H1 (cell line): ENCODE results near the gene TFAP2B. TPM values are rescaled to one million over a fixed set of nuclear protein-coding genes. Genes with fewer than 3 reads are reported as not detected.

Source experiments
- CTCF ChIA-PET: fragments of 300-600 bp; sonication (Branson Sonifier 250); formaldehyde crosslinking; loops from one replicate; lab custom pipeline; 2021; ENCODE audit not compliant: partially characterized antibody; lab: Charles Lee
- POLR2A ChIA-PET: fragments of 300-600 bp; sonication (Branson Sonifier 250); formaldehyde crosslinking; loops from one replicate; lab custom pipeline; 2021; ENCODE audit warnings: inconsistent platforms; ENCODE audit not compliant: partially characterized antibody; lab: Charles Lee
- DNase-seq, 2 experiments: peaks; one replicate each; pipeline versions ENCODE4 v3.0.0 to v3.0.0-alpha.2; 2010 to 2022; ENCODE audit warnings: low spot score in 2 of 2, low read depth in 1 of 2, mixed read lengths in 1 of 2
- FAIRE-seq: peaks from 2 replicates; lab custom pipeline; 2011; peaks lifted over from hg19 to GRCh38; lab: Jason Lieb, UNC
- H2AFZ ChIP-seq: 2 replicates; pipeline ENCODE4 v1.8.1; 2012; ENCODE audit warnings: low read length, inconsistent platforms
- H2AK5ac ChIP-seq: 2 replicates; pipeline ENCODE4 v1.6.1; 2013; ENCODE audit warnings: low read depth, low read length
- H2BK120ac ChIP-seq: replicated peaks from 2 replicates; pipeline ENCODE3; 2013; ENCODE audit warnings: low read depth, low read length, inconsistent platforms
- H2BK12ac ChIP-seq: 2 replicates; pipeline ENCODE4 v1.6.1; 2013; ENCODE audit warnings: low read depth, low read length
- H2BK15ac ChIP-seq: 2 replicates; pipeline ENCODE4 v1.6.1; 2013; ENCODE audit warnings: low read length
- H2BK20ac ChIP-seq: 2 replicates; pipeline ENCODE4 v1.6.1; 2013; ENCODE audit warnings: low read length
- H2BK5ac ChIP-seq: 2 replicates; pipeline ENCODE4 v1.6.1; 2013; ENCODE audit warnings: low read depth, low read length
- H3K14ac ChIP-seq: 2 replicates; pipeline ENCODE4 v1.6.1; 2013; ENCODE audit warnings: inconsistent platforms; ENCODE audit not compliant: insufficient read length
- H3K18ac ChIP-seq: 2 replicates; pipeline ENCODE4 v1.6.1; 2013; ENCODE audit warnings: low read length; ENCODE audit errors: extremely low read depth
- H3K23ac ChIP-seq: 2 replicates; pipeline ENCODE4 v1.6.1; 2013; ENCODE audit warnings: inconsistent platforms; ENCODE audit not compliant: insufficient read length
- H3K23me2 ChIP-seq: 2 replicates; pipeline ENCODE4 v1.6.1; 2013; ENCODE audit warnings: low read depth, low read length
- H3K27ac ChIP-seq: 2 replicates; pipeline ENCODE4 v1.6.1; 2011; ENCODE audit warnings: low read depth, low read length, inconsistent platforms
- H3K27me3 ChIP-seq, 4 experiments: replicated peaks in 1 of 4; 1 replicate in 1 of 4; 2 replicates in 3 of 4; pipeline versions ENCODE4 v1.6.1 to v1.8.1; 2011 to 2013; ENCODE audit warnings: low read length in 3 of 4, mild to moderate bottlenecking in 3 of 4, inconsistent platforms in 2 of 4, mixed read lengths in 2 of 4, moderate library complexity in 1 of 4; ENCODE audit not compliant: control insufficient read depth in 3 of 4, insufficient read depth in 3 of 4; ENCODE audit errors: extremely low read depth in 1 of 4
- H3K36me3 ChIP-seq, 4 experiments: 2 replicates each; pipeline versions ENCODE4 v1.6.1 to v1.8.1; 2011 to 2013; ENCODE audit warnings: mild to moderate bottlenecking in 4 of 4, low read length in 3 of 4, moderate library complexity in 2 of 4, control low read depth in 1 of 4, inconsistent platforms in 1 of 4; ENCODE audit not compliant: insufficient read depth in 4 of 4, control insufficient read depth in 2 of 4
- H3K4ac ChIP-seq: replicated peaks from 2 replicates; pipeline ENCODE3; 2013; ENCODE audit warnings: low read length, low read depth, mixed read lengths, inconsistent platforms; ENCODE audit not compliant: insufficient read length
- H3K4me1 ChIP-seq, 4 experiments: replicated peaks in 1 of 4; 1 replicate in 1 of 4; 2 replicates in 3 of 4; pipeline versions ENCODE4 v1.6.1 to v1.8.1; 2011 to 2013; ENCODE audit warnings: low read length in 3 of 4, inconsistent platforms in 2 of 4, mixed read lengths in 1 of 4; ENCODE audit not compliant: insufficient read depth in 4 of 4, control insufficient read depth in 3 of 4
- H3K4me2 ChIP-seq, 2 experiments: 2 replicates each; pipeline versions ENCODE4 v1.6.1 to v1.8.1; 2011 to 2013; ENCODE audit warnings: low read depth in 2 of 2, low read length in 2 of 2, control low read depth in 1 of 2, inconsistent platforms in 1 of 2, mild to moderate bottlenecking in 1 of 2; ENCODE audit not compliant: insufficient read depth in 1 of 2
- H3K4me3 ChIP-seq, 4 experiments: fragments of 200-600, 300-600 bp in 1 of 4; sonication (generic), shearing (Covaris generic), sonication (Bioruptor Twin) in 1 of 4; 2 replicates each; pipeline versions ENCODE4 v1.5.1 to v1.8.1; 2011 to 2016; ENCODE audit warnings: low read length in 4 of 4, low read depth in 3 of 4, control low read depth in 2 of 4, inconsistent platforms in 2 of 4, mild to moderate bottlenecking in 2 of 4, mixed read lengths in 1 of 4, moderate library complexity in 1 of 4; ENCODE audit not compliant: insufficient read depth in 2 of 4; ENCODE audit errors: extremely low read depth in 1 of 4
- H3K56ac ChIP-seq: replicated peaks from 2 replicates; pipeline ENCODE3; 2013; ENCODE audit warnings: low read depth, mild to moderate bottlenecking, mixed read lengths, low read length, inconsistent platforms; ENCODE audit not compliant: insufficient read length
- H3K79me1 ChIP-seq: 2 replicates; pipeline ENCODE4 v1.6.1; 2013; ENCODE audit warnings: low read depth, low read length, control low read depth
- H3K79me2 ChIP-seq, 2 experiments: 2 replicates each; pipeline versions ENCODE4 v1.6.1 to v1.8.1; 2012 to 2013; ENCODE audit warnings: low read length in 2 of 2, mild to moderate bottlenecking in 2 of 2, inconsistent platforms in 1 of 2; ENCODE audit not compliant: insufficient read depth in 2 of 2, control insufficient read depth in 1 of 2
- H3K9ac ChIP-seq, 4 experiments: replicated peaks in 1 of 4; 1 replicate in 1 of 4; 2 replicates in 3 of 4; pipeline versions ENCODE4 v1.6.1 to v1.8.1; 2011 to 2013; ENCODE audit warnings: low read depth in 3 of 4, low read length in 3 of 4, control low read depth in 2 of 4, mild to moderate bottlenecking in 2 of 4, moderate library complexity in 2 of 4, inconsistent platforms in 1 of 4; ENCODE audit errors: extremely low read depth in 1 of 4
- H3K9me3 ChIP-seq, 2 experiments: 2 replicates each; pipeline versions ENCODE4 v1.6.1 to v1.8.1; 2012 to 2013; ENCODE audit warnings: mild to moderate bottlenecking in 2 of 2, moderate library complexity in 2 of 2, control low read depth in 1 of 2, inconsistent platforms in 1 of 2, low read depth in 1 of 2, low read length in 1 of 2, mixed read lengths in 1 of 2; ENCODE audit not compliant: insufficient read depth in 2 of 2
- H4K20me1 ChIP-seq, 2 experiments: replicated peaks in 1 of 2; 2 replicates each; pipeline versions ENCODE3 to v1.8.1; 2011 to 2013; ENCODE audit warnings: inconsistent platforms in 2 of 2, low read length in 2 of 2, mild to moderate bottlenecking in 1 of 2; ENCODE audit not compliant: insufficient read depth in 2 of 2, control insufficient read depth in 1 of 2
- H4K5ac ChIP-seq: 2 replicates; pipeline ENCODE4 v1.6.1; 2013; ENCODE audit warnings: low read length, low read depth, mixed read lengths, inconsistent platforms; ENCODE audit not compliant: insufficient read length
- H4K8ac ChIP-seq: 2 replicates; pipeline ENCODE4 v1.8.0; 2013; ENCODE audit warnings: mild to moderate bottlenecking, moderate library complexity, low read length, inconsistent platforms; ENCODE audit not compliant: insufficient read depth; ENCODE audit errors: extremely low read depth
- H4K91ac ChIP-seq: replicated peaks from 2 replicates; pipeline ENCODE3; 2013; ENCODE audit warnings: low read length, mixed read lengths, inconsistent platforms; ENCODE audit not compliant: insufficient read length
- EZH2 ChIP-seq: fragments of 200-600 bp; sonication (generic); IDR thresholded peaks from 2 replicates; pipeline ENCODE4 v1.7.1; 2012; ENCODE audit warnings: low read depth, mild to moderate bottlenecking, moderate library complexity, low read length, inconsistent platforms; ENCODE audit not compliant: severe bottlenecking
- NANOG ChIP-seq: IDR thresholded peaks from 2 replicates; pipeline ENCODE4 v1.6.1; 2011; ENCODE audit warnings: low read length, low read depth, mild to moderate bottlenecking, inconsistent platforms; ENCODE audit not compliant: insufficient read depth, poor library complexity, severe bottlenecking
- RNF2 ChIP-seq: fragments of 200-900, 300-1000 bp; sonication (generic); IDR thresholded peaks from 2 replicates; pipeline ENCODE4 v1.7.1; 2016; ENCODE audit warnings: borderline replicate concordance, low read depth, mild to moderate bottlenecking, antibody characterized with exemption, low read length; ENCODE audit not compliant: poor library complexity, severe bottlenecking; ENCODE audit errors: missing control alignments
- SUZ12 ChIP-seq: fragments of 200-600 bp; sonication (generic); IDR thresholded peaks from 2 replicates; pipeline ENCODE4 v1.6.1; 2012; ENCODE audit warnings: mild to moderate bottlenecking, inconsistent platforms, low read length, moderate library complexity, mixed read lengths
- TBP ChIP-seq: IDR thresholded peaks from 2 replicates; pipeline ENCODE4 v1.6.1; 2011; ENCODE audit warnings: low read depth, low read length, improper control_type of control experiment
- WGBS, 2 experiments: shearing (Covaris generic) in 1 of 2; methylation state at CpG; one replicate each; pipeline versions ENCODE4 v1.1.6 to v1.1.7; 2013 to 2015; ENCODE audit warnings: low lambda C conversion rate in 2 of 2, mixed read lengths in 2 of 2, inconsistent platforms in 1 of 2, low coverage in 1 of 2, missing lambda C conversion rate in 1 of 2; ENCODE audit not compliant: insufficient replicate concordance in 2 of 2, insufficient coverage in 1 of 2, insufficient read length in 1 of 2; ENCODE audit errors: extremely low coverage in 1 of 2, missing lambda C conversion rate in 1 of 2; 5-methylcytosine and 5-hydroxymethylcytosine counted together
- polyA plus RNA-seq, 7 experiments: library from polyadenylated mRNA; depleted of rRNA in 3 of 7; stranded (reverse) in 5 of 7; unstranded in 2 of 7; fragments of >200 nt in 5 of 7; fragments of 200-250 nt in 2 of 7; gene quantifications; 1 replicate in 5 of 7; 2 replicates in 1 of 7; 4 replicates in 1 of 7; pipeline versions ENCODE4 v1.2.1 to v1.2.3, GENCODE V29; 2011 to 2013; ENCODE audit warnings: missing spikeins in 2 of 7, mixed read lengths in 2 of 7
- total RNA-seq: library from RNA; stranded (reverse); fragmentation: NEBNext Ultra II Directional; extraction: Animal tissue kit (Norgen Biotek cat#: 25700); gene quantifications from 2 replicates; pipeline ENCODE4 v1.2.1, GENCODE V29; 2021

Gene TFAP2B
- total and polyA plus RNA-seq, 2 of the 8 experiments (the other 6 are each of a cell fraction or from before 2014, with no cell fraction given) = not detected

DNA sequence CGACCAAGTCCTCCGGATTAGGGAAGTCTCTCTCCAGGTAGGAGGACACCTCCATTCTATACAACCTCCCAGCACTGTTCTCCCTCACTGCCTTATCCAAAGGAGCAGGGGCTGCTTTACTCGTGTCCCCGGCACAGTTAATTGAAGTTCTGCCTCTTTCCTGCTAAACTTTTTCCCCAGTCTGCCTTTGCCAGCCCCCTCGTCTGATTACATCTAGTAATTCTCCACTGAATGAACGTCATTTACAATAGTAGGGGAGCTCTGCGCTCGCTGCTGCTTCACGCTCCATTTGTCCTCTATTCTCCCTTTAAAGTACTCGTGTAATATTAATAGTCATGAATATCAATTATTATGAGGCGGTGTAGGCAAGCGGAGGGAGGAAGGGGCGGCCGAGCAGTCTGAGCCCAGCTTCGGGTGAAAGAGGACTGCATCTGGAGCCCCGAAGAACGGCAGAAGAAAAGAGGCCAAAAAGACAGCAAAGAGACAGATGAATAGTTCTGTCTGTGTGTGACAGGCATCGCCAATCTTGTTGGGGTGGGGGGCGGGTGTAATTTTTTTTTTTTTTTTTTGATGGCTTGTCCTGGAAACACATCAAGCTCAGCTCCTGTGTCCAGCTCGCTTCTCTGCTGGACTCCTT is 2.9 kb downstream of the TFAP2B start:
- H3K4me2 ChIP-seq = peak overlapping the region; percentile 29 to 72; a peak in 3 of 4 replicates
- no peak overlapping the region for H3K56ac ChIP-seq
- H3K4me1 ChIP-seq = peaks cover 15 to 34% (median 20%) of the 10 kb centered on the region in 4 experiments
- H2BK5ac ChIP-seq = no peak overlapping the region
- no peak overlapping the region for H4K8ac ChIP-seq
- peak overlapping the region; percentile 72 for H3K18ac ChIP-seq
- no peaks in the 10 kb centered on the region for H3K79me2 ChIP-seq
- H3K27me3 ChIP-seq = peaks cover 72 to 97% (median 90%) of the 10 kb centered on the region in 4 experiments
- TF ChIP-seq RNF2 (peak; percentile 90), EZH2 (peak; percentile 66), SUZ12 (peak; percentile 42), TBP (no peak), NANOG (no peak)
- TF ChIP-seq, all 59 proteins: peak for 3
- no peaks in the 10 kb centered on the region for H3K9me3 ChIP-seq
- no peak overlapping the region for H2BK15ac ChIP-seq
- H4K5ac ChIP-seq = no peak overlapping the region
- H3K4me3 ChIP-seq = peak overlapping the region in 1 of 4 experiments; percentile 56; a peak in 1 of 8 replicates
- WGBS, 2 experiments = 5% methylated on average over 16 of the region's 20 CpGs; no CpG with 5 or more reads in 1 of the 2 experiments
- peaks cover 5 to 7% of the 10 kb centered on the region in 2 experiments for H4K20me1 ChIP-seq
- no peak overlapping the region for H3K4ac ChIP-seq
- no peak overlapping the region for H2AK5ac ChIP-seq
- no peak overlapping the region for H3K23ac ChIP-seq
- no peak overlapping the region for H4K91ac ChIP-seq
- no peak overlapping the region for H3K14ac ChIP-seq
- peaks cover 5% of the 10 kb centered on the region; the same call in 1 of the 2 replicates for H3K23me2 ChIP-seq
- H2BK12ac ChIP-seq = no peak overlapping the region
- H2BK120ac ChIP-seq = no peak overlapping the region
- H2BK20ac ChIP-seq = no peak overlapping the region
- H3K36me3 ChIP-seq = peaks cover 0 to 3% (median 0%) of the 10 kb centered on the region in 4 experiments; a peak in 1 of 8 replicates
- POLR2A ChIA-PET = interaction anchor here (0.9 to 1.3 kb wide), 3 partner anchors 10 to 24 kb away, joined by 3 read pairs; no protein-coding TSS in a partner anchor
- no peak for DNase-seq
- H3K9ac ChIP-seq = no peak overlapping the region
- no peaks in the 10 kb centered on the region for H3K79me1 ChIP-seq
- no peak for FAIRE-seq
- no peak overlapping the region for H2AFZ ChIP-seq
- CTCF ChIA-PET = interaction anchor here (0.6 to 2.8 kb wide), 2 partner anchors 20 to 694 kb away, joined by 4 to 8 read pairs; no protein-coding TSS in a partner anchor
- H3K27ac ChIP-seq = no peak overlapping the region
